ENCODE measurements around the gene CHD3. TPM values are rescaled to one million over a fixed set of nuclear protein-coding genes. Genes with fewer than 3 reads are reported as not detected.

The CHD3 gene
- total RNA-seq, 1 experiment from 2014 or later: 98.2 TPM

Other genes starting within 250 kb of the CHD3 start
- not detected in 2 replicates for gene ATP1B2, start 237.9 kb upstream of the CHD3 start, total RNA-seq (2014; rRNA removed)
- gene TP53, start 201.3 kb upstream of the CHD3 start, total RNA-seq (2014; rRNA removed): 34.8 and 35.5 TPM in 2 replicates
- 18.2 and 20.0 TPM in 2 replicates for gene WRAP53, start 200.3 kb upstream of the CHD3 start, total RNA-seq (2014; rRNA removed)
- gene EFNB3, start 183.6 kb upstream of the CHD3 start, total RNA-seq (2014; rRNA removed): 0.75 and 0.90 TPM in 2 replicates
- gene DNAH2, start 171.0 kb upstream of the CHD3 start, total RNA-seq (2014; rRNA removed): not detected in 2 replicates
- gene KDM6B, start 54.6 kb upstream of the CHD3 start, total RNA-seq (2014; rRNA removed): 1.8 and 2.1 TPM in 2 replicates
- gene TMEM88, start 33.7 kb upstream of the CHD3 start, total RNA-seq (2014; rRNA removed): 1.1 TPM in 1 of 2 replicates, not detected in the other
- gene NAA38, start 31.2 kb upstream of the CHD3 start, total RNA-seq (2014; rRNA removed): 80.8 and 89.6 TPM in 2 replicates
- gene CYB5D1, start 30.8 kb upstream of the CHD3 start, total RNA-seq (2014; rRNA removed): 5.6 and 7.8 TPM in 2 replicates
- 6.9 and 14.2 TPM in 2 replicates for gene RNF227, start 27.5 kb downstream of the CHD3 start, total RNA-seq (2014; rRNA removed)
- 0.32 and 0.46 TPM in 2 replicates for gene KCNAB3, start 41.1 kb downstream of the CHD3 start, total RNA-seq (2014; rRNA removed)
- gene TRAPPC1, start 43.2 kb downstream of the CHD3 start, total RNA-seq (2014; rRNA removed): 54.2 and 58.2 TPM in 2 replicates
- gene CNTROB, start 43.4 kb downstream of the CHD3 start, total RNA-seq (2014; rRNA removed): 35.7 and 36.5 TPM in 2 replicates
- not detected in 2 replicates for gene GUCY2D, start 113.8 kb downstream of the CHD3 start, total RNA-seq (2014; rRNA removed)
- gene ALOX15B, start 150.3 kb downstream of the CHD3 start, total RNA-seq (2014; rRNA removed): 0.17 and 0.58 TPM in 2 replicates
- 0.06 TPM in 1 of 2 replicates, not detected in the other for gene ALOX12B, start 198.9 kb downstream of the CHD3 start, total RNA-seq (2014; rRNA removed)
- gene ALOXE3, start 229.7 kb downstream of the CHD3 start, total RNA-seq (2014; rRNA removed): not detected in 2 replicates
- gene HES7, start 235.3 kb downstream of the CHD3 start, total RNA-seq (2014; rRNA removed): 0.06 and 0.34 TPM in 2 replicates